Gastrocnemius medialis (tissue), 4 donors: ENCODE results near the gene RPRM. TPM values are rescaled to one million over a fixed set of nuclear protein-coding genes. Genes with fewer than 3 reads are reported as not detected.

Source experiments
- ATAC-seq, 2 donors: fragments of 150-250 bp; one replicate each; pipeline ENCODE4 v1.9.1; 2016
- DNase-seq, 2 donors: peaks; one replicate each; pipeline ENCODE4 v3.0.0-alpha.2; 2019
- H3K27ac ChIP-seq, 4 donors: fragments of 200-600 bp; sonication (generic); 1 replicate in 1 of 4; 2 replicates in 3 of 4; pipeline ENCODE4 v1.5.1; 2016 to 2018; ENCODE audit warnings: mild to moderate bottlenecking in 2 of 4, moderate library complexity in 1 of 4
- H3K27me3 ChIP-seq, 3 donors: fragments of 200-600 bp; sonication (generic) in 2 of 3; 1 replicate in 1 of 3; 2 replicates in 2 of 3; pipeline versions ENCODE4 v1.5.1 to v1.6.0; 2016 to 2019; ENCODE audit warnings: mild to moderate bottlenecking in 1 of 3, moderate library complexity in 1 of 3
- H3K36me3 ChIP-seq, 2 donors: fragments of 200-600 bp; sonication (generic) in 1 of 2; one replicate each; pipeline ENCODE4 v1.5.1; 2017 to 2018
- H3K4me1 ChIP-seq, 2 donors: fragments of 200-600 bp; sonication (generic) in 1 of 2; one replicate each; pipeline ENCODE4 v1.5.1; 2016 to 2017; ENCODE audit warnings: mild to moderate bottlenecking in 2 of 2
- H3K4me3 ChIP-seq, 4 donors: fragments of 200-600 bp; sonication (generic) in 3 of 4; 1 replicate in 1 of 4; 2 replicates in 3 of 4; pipeline ENCODE4 v1.5.1; 2016 to 2019; ENCODE audit warnings: mild to moderate bottlenecking in 2 of 4
- H3K9me3 ChIP-seq, 3 donors: fragments of 200-600 bp; sonication (generic) in 2 of 3; 1 replicate in 1 of 3; 2 replicates in 2 of 3; pipeline ENCODE4 v1.5.1; 2016 to 2019
- CTCF ChIP-seq, 5 experiments: fragments of 450-650 bp in 3 of 5; fragments of 200-600 bp in 2 of 5; sonication (generic) in 2 of 5; IDR thresholded peaks in 4 of 5; conservative IDR thresholded peaks in 1 of 5; 1 replicate in 4 of 5; 2 replicates in 1 of 5; pipeline ENCODE4 v1.5.1; 2016 to 2019; ENCODE audit warnings: antibody characterized with exemption in 5 of 5, mild to moderate bottlenecking in 3 of 5, moderate library complexity in 3 of 5
- POLR2A ChIP-seq, 2 donors: fragments of 450-650 bp; IDR thresholded peaks; one replicate each; pipeline ENCODE4 v1.6.1; 2017; ENCODE audit warnings: antibody characterized with exemption in 2 of 2, mild to moderate bottlenecking in 2 of 2, moderate library complexity in 2 of 2
- in situ Hi-C, 4 donors: fragments of 200-750 bp; cut with MboI; loops; one replicate each; pipeline versions ENCODE4 v1.15.0 to v1.8.0; 2017; ENCODE audit warnings: low sequenced_read_pairs in 4 of 4
- intact Hi-C: fragments of 100-400 bp; cut with DNase I; formaldehyde crosslinking; loops from one replicate; pipeline ENCODE4 v1.15.1; 2023; ENCODE audit warnings: low total_unique reads
- total RNA-seq, 4 donors: library from RNA; depleted of rRNA; stranded (reverse); fragments of >200 nt; gene quantifications; one replicate each; pipeline versions ENCODE4 v1.1.0 to v1.2.3, GENCODE V29; 2016

RPRM gene
- total RNA-seq, 4 donors from 2014 or later: not detected

DNA sequence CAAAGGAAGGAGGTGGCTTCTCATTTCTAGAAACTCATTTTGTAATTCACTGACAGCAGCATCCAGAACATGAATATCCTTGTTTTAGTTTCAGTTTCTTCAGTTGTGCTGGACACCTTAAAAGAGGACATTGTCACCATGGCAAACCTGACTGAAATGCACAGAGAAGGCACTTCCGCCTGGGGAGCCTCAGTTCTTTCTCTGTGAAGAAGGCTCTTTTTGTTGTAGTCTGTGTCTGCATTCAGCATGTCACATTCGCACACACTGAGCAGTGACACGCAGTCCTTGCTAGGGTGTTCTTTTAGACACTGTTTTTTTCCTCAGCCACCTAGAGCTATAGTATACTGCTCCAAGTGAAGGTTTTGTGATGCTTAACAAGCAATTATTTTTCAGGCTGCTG lies 9.5 kb upstream of the RPRM start:
- H3K36me3 ChIP-seq: no peaks in the 10 kb centered on the region
- H3K9me3 ChIP-seq: no peaks in the 10 kb centered on the region
- intact Hi-C loops: no loop called here
- no peaks in the 10 kb centered on the region for H3K27me3 ChIP-seq
- H3K4me1 ChIP-seq: no peaks in the 10 kb centered on the region
- H3K4me3 ChIP-seq: no peak overlapping the region
- in situ Hi-C loops: no loop called here
- no peak for TF ChIP-seq CTCF (IDR thresholded peaks at IDR 0.05 in 4 of 5, conservative IDR thresholded peaks at IDR 0.05 in 1 of 5)
- TF ChIP-seq POLR2A (IDR thresholded peaks at IDR 0.05): no peak
- ATAC-seq (no peak), DNase-seq (no peak)
- H3K27ac ChIP-seq: no peak overlapping the region

DNA sequence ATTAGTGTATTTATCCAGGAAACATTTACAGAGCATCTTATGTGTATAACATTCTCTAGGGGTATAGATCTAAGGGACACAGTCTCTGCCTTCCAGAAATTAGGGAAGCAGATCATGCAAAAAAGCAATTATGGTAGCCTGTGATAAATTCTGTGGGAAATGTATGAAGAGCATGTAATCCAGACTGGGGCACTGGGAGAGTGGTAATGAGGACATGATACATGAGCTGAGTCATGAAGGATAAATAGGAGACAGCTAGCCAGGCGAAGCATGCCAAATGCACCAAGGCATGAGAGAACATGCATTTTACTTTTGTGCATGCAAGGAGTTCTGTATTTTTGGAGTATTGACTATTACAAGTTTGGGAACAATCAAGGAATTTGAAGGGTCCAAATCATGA lies 8.9 kb upstream of the RPRM start:
- H3K27ac ChIP-seq: no peak overlapping the region
- no peaks in the 10 kb centered on the region for H3K4me1 ChIP-seq
- no peak for ATAC-seq
- in situ Hi-C loops: no loop called here
- peaks cover 0 to 5% (median 0%) of the 10 kb centered on the region in 3 donors for H3K27me3 ChIP-seq
- no peaks in the 10 kb centered on the region for H3K36me3 ChIP-seq
- no peak for DNase-seq
- H3K4me3 ChIP-seq: no peak overlapping the region
- H3K9me3 ChIP-seq: no peaks in the 10 kb centered on the region
- intact Hi-C loops: no loop called here
- TF ChIP-seq CTCF (IDR thresholded peaks at IDR 0.05 in 4 of 5, conservative IDR thresholded peaks at IDR 0.05 in 1 of 5): no peak
- no peak for TF ChIP-seq POLR2A (IDR thresholded peaks at IDR 0.05)

DNA sequence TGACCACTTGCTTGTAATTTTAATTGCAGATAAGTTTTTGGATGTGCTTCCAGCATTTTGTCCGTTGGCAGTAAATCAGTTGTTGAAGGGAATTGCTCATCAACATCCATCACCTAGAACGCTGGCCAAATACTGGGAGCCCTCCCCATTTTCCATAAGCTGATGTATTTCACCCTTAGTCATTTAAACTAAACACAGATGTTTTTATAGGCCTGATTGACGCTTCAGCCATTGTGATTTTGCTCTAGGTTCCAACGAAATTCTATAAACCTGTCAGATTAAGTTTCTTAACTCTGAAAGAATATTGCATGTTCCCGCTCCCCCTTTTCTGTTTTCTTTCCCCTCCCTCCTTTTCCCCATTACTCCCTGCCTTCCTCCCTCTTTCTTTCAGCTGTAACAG lies 1.0 kb upstream of the RPRM start:
- Histone ChIP-seq H3K36me3 (no peaks in the 10 kb centered on the region), H3K4me1 (peaks cover 16% of the 10 kb centered on the region in 2 donors), H3K9me3 (no peaks in the 10 kb centered on the region), H3K27me3 (peaks cover 42 to 65% (median 61%) of the 10 kb centered on the region in 3 donors), H3K27ac (no peak overlapping the region), H3K4me3 (no peak overlapping the region)
- no peak for DNase-seq
- in situ Hi-C loops: no loop called here
- intact Hi-C loops: loop anchor here (5.0 kb wide), 1 partner anchor 1442 kb away; no protein-coding TSS in a partner anchor
- TF ChIP-seq CTCF (IDR thresholded peaks at IDR 0.05 in 4 of 5, conservative IDR thresholded peaks at IDR 0.05 in 1 of 5) (no peak), POLR2A (IDR thresholded peaks at IDR 0.05) (no peak)
- ATAC-seq: no peak

DNA sequence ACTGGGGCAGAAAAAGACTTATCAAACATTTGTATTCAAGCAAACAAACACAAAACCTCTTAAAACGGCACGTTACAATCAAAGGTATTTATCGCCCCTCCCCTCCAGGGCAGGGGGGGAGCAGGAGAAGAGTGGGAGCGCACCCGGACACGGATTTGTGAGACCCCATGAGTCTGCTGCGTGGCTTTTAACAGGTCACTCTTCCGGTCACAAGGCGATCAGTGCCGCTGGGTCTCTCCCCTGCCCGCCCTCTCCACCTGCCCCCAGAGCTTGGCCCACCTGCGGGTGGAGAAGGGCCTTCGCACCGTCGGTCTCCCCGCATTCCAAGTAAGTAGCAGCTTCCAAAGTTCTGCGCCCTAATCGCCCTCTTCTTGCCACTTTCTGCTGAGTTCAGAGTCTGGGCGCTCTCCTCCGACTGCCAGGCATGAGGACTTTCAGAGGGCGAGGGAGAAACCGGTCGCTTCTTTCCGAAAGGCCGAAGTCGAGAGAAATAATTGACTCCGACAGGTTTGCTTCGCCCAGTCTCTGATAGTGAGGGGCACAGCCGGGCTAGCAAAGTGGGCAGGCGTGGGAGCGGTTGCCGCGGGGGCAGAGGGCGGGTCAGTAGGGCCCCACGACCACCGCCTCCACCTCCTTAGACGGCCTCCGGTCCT lies 800 bp downstream of the RPRM start:
- intact Hi-C loops: loop anchor here (5.0 kb wide), 1 partner anchor 1440 kb away; no protein-coding TSS in a partner anchor

More for the DNA sequence above, 800 bp downstream of the RPRM start:
- no peaks in the 10 kb centered on the region for H3K9me3 ChIP-seq
- peaks cover 16% of the 10 kb centered on the region in 2 donors for H3K4me1 ChIP-seq
- in situ Hi-C loops: no loop called here
- ATAC-seq (no peak), DNase-seq (no peak)
- TF ChIP-seq POLR2A (IDR thresholded peaks at IDR 0.05) (no peak), CTCF (IDR thresholded peaks at IDR 0.05 in 4 of 5, conservative IDR thresholded peaks at IDR 0.05 in 1 of 5) (no peak)
- peaks cover 42 to 70% (median 69%) of the 10 kb centered on the region in 3 donors for H3K27me3 ChIP-seq
- H3K36me3 ChIP-seq: no peaks in the 10 kb centered on the region
- peak overlapping the region; percentile 43 to 74 (median 55) for H3K4me3 ChIP-seq
- no peak overlapping the region for H3K27ac ChIP-seq
